Liver (tissue), 9 donors: Measurements from ENCODE around the gene TNN. TPM values are rescaled to one million over a fixed set of nuclear protein-coding genes. Genes with fewer than 3 reads are reported as not detected.

Source experiments
- DNase-seq: peaks from one replicate; pipeline ENCODE4 v3.0.0-alpha.2; 2017; ENCODE audit warnings: low spot score
- H3K27ac ChIP-seq, 2 donors: one replicate each; pipeline ENCODE4 v1.7.0; 2013; ENCODE audit warnings: inconsistent platforms in 2 of 2, low read length in 2 of 2, control low read depth in 1 of 2, low read depth in 1 of 2, mild to moderate bottlenecking in 1 of 2
- H3K27me3 ChIP-seq, 4 donors: one replicate each; pipeline versions ENCODE4 v1.6.1 to v1.7.0; 2013; ENCODE audit warnings: low read length in 3 of 4, inconsistent platforms in 1 of 4, mild to moderate bottlenecking in 1 of 4, moderate library complexity in 1 of 4; ENCODE audit not compliant: control insufficient read depth in 4 of 4, insufficient read depth in 4 of 4
- H3K36me3 ChIP-seq, 4 donors: one replicate each; pipeline versions ENCODE4 v1.6.1 to v1.7.0; 2013; ENCODE audit warnings: low read length in 3 of 4, mild to moderate bottlenecking in 3 of 4, low read depth in 1 of 4, moderate library complexity in 1 of 4; ENCODE audit not compliant: control insufficient read depth in 4 of 4, insufficient read depth in 3 of 4
- H3K4me1 ChIP-seq, 4 donors: one replicate each; pipeline versions ENCODE4 v1.6.1 to v1.7.0; 2013; ENCODE audit warnings: low read length in 3 of 4, mild to moderate bottlenecking in 3 of 4, moderate library complexity in 1 of 4; ENCODE audit not compliant: control insufficient read depth in 4 of 4, insufficient read depth in 4 of 4
- H3K4me3 ChIP-seq, 3 donors: one replicate each; pipeline versions ENCODE4 v1.6.1 to v1.7.0; 2013; ENCODE audit warnings: low read length in 3 of 3, control low read depth in 1 of 3, low read depth in 1 of 3, mild to moderate bottlenecking in 1 of 3
- H3K9ac ChIP-seq, 2 donors: one replicate each; pipeline ENCODE4 v1.7.0; 2013; ENCODE audit warnings: low read length in 2 of 2, mild to moderate bottlenecking in 2 of 2, moderate library complexity in 2 of 2, control low read depth in 1 of 2, low read depth in 1 of 2
- H3K9me3 ChIP-seq, 4 donors: one replicate each; pipeline versions ENCODE4 v1.6.1 to v1.7.0; 2013; ENCODE audit warnings: low read length in 3 of 4; ENCODE audit not compliant: control insufficient read depth in 4 of 4
- ATF3 ChIP-seq: IDR thresholded peaks from 2 replicates; pipeline ENCODE4 v1.6.1; 2016; ENCODE audit warnings: antibody characterized with exemption
- EGR1 ChIP-seq, 2 donors: IDR thresholded peaks; 2 replicates each; pipeline ENCODE4 v1.6.1; 2016 to 2018; ENCODE audit warnings: antibody characterized with exemption in 2 of 2, low read depth in 2 of 2
- FOXA1 ChIP-seq: IDR thresholded peaks from 2 replicates; pipeline ENCODE4 v1.6.1; 2016; ENCODE audit warnings: antibody characterized with exemption
- FOXA2 ChIP-seq: IDR thresholded peaks from 2 replicates; pipeline ENCODE4 v1.6.1; 2016; ENCODE audit warnings: antibody characterized with exemption
- GABPA ChIP-seq, 2 donors: IDR thresholded peaks in 1 of 2; conservative IDR thresholded peaks in 1 of 2; 2 replicates each; pipeline ENCODE4 v1.6.1; 2016; ENCODE audit warnings: antibody characterized with exemption in 2 of 2, mild to moderate bottlenecking in 1 of 2, moderate library complexity in 1 of 2
- HNF4A ChIP-seq, 2 donors: conservative IDR thresholded peaks; 2 replicates each; pipeline ENCODE4 v1.6.1; 2016; ENCODE audit warnings: antibody characterized with exemption in 2 of 2, mild to moderate bottlenecking in 2 of 2
- HNF4G ChIP-seq: IDR thresholded peaks from 2 replicates; pipeline ENCODE4 v1.6.1; 2016; ENCODE audit warnings: antibody characterized with exemption
- JUND ChIP-seq, 2 donors: IDR thresholded peaks; 2 replicates each; pipeline ENCODE4 v1.6.1; 2016; ENCODE audit warnings: antibody characterized with exemption in 2 of 2
- NR2F2 ChIP-seq: IDR thresholded peaks from 2 replicates; pipeline ENCODE4 v1.6.1; 2016; ENCODE audit warnings: antibody characterized with exemption
- RAD21 ChIP-seq, 2 donors: IDR thresholded peaks; 2 replicates each; pipeline ENCODE4 v1.6.1; 2016; ENCODE audit warnings: antibody characterized with exemption in 2 of 2, mild to moderate bottlenecking in 2 of 2
- RXRA ChIP-seq, 2 donors: IDR thresholded peaks; 2 replicates each; pipeline ENCODE4 v1.6.1; 2017 to 2018; ENCODE audit warnings: antibody characterized with exemption in 2 of 2, mild to moderate bottlenecking in 1 of 2
- SP1 ChIP-seq: IDR thresholded peaks from 2 replicates; pipeline ENCODE4 v1.6.1; 2018; ENCODE audit warnings: antibody characterized with exemption, mild to moderate bottlenecking
- TAF1 ChIP-seq: conservative IDR thresholded peaks from 2 replicates; pipeline ENCODE4 v1.6.1; 2016; ENCODE audit warnings: antibody characterized with exemption, mild to moderate bottlenecking
- YY1 ChIP-seq: IDR thresholded peaks from 2 replicates; pipeline ENCODE4 v1.6.1; 2016; ENCODE audit warnings: antibody characterized with exemption, mild to moderate bottlenecking
- WGBS: extraction: QIAGEN DNeasy Blood & Tissue Kit; methylation state at CpG from one replicate; pipeline ENCODE4 v1.1.7; 2013; 5-methylcytosine and 5-hydroxymethylcytosine counted together
- polyA plus RNA-seq, 2 donors: library from polyadenylated mRNA; stranded (reverse) in 1 of 2; unstranded in 1 of 2; fragments of 200-250 nt in 1 of 2; fragments of >200 nt in 1 of 2; fragmentation: Nextera tagmentation in 1 of 2; extraction: Ambion mirVana in 1 of 2; gene quantifications; one replicate each; pipeline versions ENCODE4 v1.2.1 to v1.2.3, GENCODE V29; 2013 to 2015
- total RNA-seq, 2 donors: library from RNA; depleted of rRNA; stranded (reverse); fragments of >200 nt; gene quantifications; one replicate each; pipeline ENCODE4 v1.2.3, GENCODE V29; 2014
- TF ChIP-seq, protein P1 (sequence below): IDR thresholded peaks from 2 replicates; pipeline ENCODE4 v1.6.1; 2016; ENCODE audit warnings: antibody characterized with exemption
- TF ChIP-seq, protein P2 (sequence below): IDR thresholded peaks from 2 replicates; pipeline ENCODE4 v1.6.1; 2016; ENCODE audit warnings: antibody characterized with exemption, mild to moderate bottlenecking
- TF ChIP-seq, protein P3 (sequence below): IDR thresholded peaks from 2 replicates; pipeline ENCODE4 v1.6.1; 2016; ENCODE audit warnings: antibody characterized with exemption
- TF ChIP-seq, protein P4 (sequence below): fragments of 150-350 bp; IDR thresholded peaks from 2 replicates; pipeline ENCODE4 v1.5.1; 2017; ENCODE audit warnings: improper control_type of control experiment, low read depth, low read length; ENCODE audit not compliant: missing input control
- donor health status: healthy.
- donor health status: healthy.
- donor health status: healthy.
- donor health status: healthy.
- donor health status: healthy.

Gene TNN
- total and polyA plus RNA-seq, 4 donors = 0.11 to 1.8 (median 0.80) TPM

DNA sequence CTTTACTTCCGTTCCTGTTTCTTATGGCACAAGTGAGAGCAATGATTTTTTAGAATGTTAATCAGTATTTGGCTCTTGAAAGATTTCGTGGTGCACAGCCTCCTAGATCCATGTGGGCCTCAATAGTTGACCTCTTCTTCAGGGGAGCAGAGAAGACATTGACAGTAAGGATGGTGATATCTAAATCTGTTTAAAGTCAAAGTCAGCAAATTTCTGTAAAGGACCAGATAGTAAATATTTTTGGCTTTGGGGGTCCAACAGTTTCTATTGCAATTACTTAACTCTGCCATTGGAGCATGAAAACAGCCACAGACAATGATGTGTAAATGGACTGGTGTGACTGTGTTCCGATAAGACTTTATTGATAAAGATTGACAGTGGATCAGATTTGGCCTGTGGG, 27.4 kb downstream of the TNN start:
- no peaks in the 10 kb centered on the region for H3K27me3 ChIP-seq
- no peak for DNase-seq
- no peak overlapping the region for H3K9ac ChIP-seq
- no peaks in the 10 kb centered on the region for H3K4me1 ChIP-seq
- no peak overlapping the region for H3K27ac ChIP-seq
- WGBS = 93% methylated on average over 3 of the region's 3 CpGs
- H3K36me3 ChIP-seq = no peaks in the 10 kb centered on the region
- no peak overlapping the region for H3K4me3 ChIP-seq
- no peaks in the 10 kb centered on the region for H3K9me3 ChIP-seq
- TF ChIP-seq, protein P1, sequence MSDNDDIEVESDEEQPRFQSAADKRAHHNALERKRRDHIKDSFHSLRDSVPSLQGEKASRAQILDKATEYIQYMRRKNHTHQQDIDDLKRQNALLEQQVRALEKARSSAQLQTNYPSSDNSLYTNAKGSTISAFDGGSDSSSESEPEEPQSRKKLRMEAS = no peak
- TF ChIP-seq HNF4A (conservative IDR thresholded peaks at IDR 0.05) (no peak), RAD21 (IDR thresholded peaks at IDR 0.05) (no peak), EGR1 (IDR thresholded peaks at IDR 0.05; ENCODE audit: low read depth in 2 of 2) (no peak), TAF1 (no peak), GABPA (IDR thresholded peaks at IDR 0.05 in 1 of 2, conservative IDR thresholded peaks at IDR 0.05 in 1 of 2) (no peak), NR2F2 (no peak), HNF4G (no peak), SP1 (no peak), YY1 (no peak), FOXA2 (no peak), JUND (IDR thresholded peaks at IDR 0.05) (no peak), RXRA (IDR thresholded peaks at IDR 0.05) (no peak), FOXA1 (no peak), ATF3 (no peak)
- TF ChIP-seq, protein P2, sequence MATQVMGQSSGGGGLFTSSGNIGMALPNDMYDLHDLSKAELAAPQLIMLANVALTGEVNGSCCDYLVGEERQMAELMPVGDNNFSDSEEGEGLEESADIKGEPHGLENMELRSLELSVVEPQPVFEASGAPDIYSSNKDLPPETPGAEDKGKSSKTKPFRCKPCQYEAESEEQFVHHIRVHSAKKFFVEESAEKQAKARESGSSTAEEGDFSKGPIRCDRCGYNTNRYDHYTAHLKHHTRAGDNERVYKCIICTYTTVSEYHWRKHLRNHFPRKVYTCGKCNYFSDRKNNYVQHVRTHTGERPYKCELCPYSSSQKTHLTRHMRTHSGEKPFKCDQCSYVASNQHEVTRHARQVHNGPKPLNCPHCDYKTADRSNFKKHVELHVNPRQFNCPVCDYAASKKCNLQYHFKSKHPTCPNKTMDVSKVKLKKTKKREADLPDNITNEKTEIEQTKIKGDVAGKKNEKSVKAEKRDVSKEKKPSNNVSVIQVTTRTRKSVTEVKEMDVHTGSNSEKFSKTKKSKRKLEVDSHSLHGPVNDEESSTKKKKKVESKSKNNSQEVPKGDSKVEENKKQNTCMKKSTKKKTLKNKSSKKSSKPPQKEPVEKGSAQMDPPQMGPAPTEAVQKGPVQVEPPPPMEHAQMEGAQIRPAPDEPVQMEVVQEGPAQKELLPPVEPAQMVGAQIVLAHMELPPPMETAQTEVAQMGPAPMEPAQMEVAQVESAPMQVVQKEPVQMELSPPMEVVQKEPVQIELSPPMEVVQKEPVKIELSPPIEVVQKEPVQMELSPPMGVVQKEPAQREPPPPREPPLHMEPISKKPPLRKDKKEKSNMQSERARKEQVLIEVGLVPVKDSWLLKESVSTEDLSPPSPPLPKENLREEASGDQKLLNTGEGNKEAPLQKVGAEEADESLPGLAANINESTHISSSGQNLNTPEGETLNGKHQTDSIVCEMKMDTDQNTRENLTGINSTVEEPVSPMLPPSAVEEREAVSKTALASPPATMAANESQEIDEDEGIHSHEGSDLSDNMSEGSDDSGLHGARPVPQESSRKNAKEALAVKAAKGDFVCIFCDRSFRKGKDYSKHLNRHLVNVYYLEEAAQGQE = no peak
- TF ChIP-seq, protein P3, sequence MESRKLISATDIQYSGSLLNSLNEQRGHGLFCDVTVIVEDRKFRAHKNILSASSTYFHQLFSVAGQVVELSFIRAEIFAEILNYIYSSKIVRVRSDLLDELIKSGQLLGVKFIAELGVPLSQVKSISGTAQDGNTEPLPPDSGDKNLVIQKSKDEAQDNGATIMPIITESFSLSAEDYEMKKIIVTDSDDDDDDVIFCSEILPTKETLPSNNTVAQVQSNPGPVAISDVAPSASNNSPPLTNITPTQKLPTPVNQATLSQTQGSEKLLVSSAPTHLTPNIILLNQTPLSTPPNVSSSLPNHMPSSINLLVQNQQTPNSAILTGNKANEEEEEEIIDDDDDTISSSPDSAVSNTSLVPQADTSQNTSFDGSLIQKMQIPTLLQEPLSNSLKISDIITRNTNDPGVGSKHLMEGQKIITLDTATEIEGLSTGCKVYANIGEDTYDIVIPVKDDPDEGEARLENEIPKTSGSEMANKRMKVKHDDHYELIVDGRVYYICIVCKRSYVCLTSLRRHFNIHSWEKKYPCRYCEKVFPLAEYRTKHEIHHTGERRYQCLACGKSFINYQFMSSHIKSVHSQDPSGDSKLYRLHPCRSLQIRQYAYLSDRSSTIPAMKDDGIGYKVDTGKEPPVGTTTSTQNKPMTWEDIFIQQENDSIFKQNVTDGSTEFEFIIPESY = no peak
- TF ChIP-seq, protein P4, sequence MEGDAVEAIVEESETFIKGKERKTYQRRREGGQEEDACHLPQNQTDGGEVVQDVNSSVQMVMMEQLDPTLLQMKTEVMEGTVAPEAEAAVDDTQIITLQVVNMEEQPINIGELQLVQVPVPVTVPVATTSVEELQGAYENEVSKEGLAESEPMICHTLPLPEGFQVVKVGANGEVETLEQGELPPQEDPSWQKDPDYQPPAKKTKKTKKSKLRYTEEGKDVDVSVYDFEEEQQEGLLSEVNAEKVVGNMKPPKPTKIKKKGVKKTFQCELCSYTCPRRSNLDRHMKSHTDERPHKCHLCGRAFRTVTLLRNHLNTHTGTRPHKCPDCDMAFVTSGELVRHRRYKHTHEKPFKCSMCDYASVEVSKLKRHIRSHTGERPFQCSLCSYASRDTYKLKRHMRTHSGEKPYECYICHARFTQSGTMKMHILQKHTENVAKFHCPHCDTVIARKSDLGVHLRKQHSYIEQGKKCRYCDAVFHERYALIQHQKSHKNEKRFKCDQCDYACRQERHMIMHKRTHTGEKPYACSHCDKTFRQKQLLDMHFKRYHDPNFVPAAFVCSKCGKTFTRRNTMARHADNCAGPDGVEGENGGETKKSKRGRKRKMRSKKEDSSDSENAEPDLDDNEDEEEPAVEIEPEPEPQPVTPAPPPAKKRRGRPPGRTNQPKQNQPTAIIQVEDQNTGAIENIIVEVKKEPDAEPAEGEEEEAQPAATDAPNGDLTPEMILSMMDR = no peak
